HEK293 (cell line): ENCODE measurements around the gene GABRB2.

ENCODE experiments used
- KLF1 ChIP-seq: fragments of 450-650 bp; formaldehyde crosslinking; IDR thresholded peaks from 2 replicates; pipeline ENCODE4 v1.5.1; 2016; ENCODE audit warnings: missing biosample characterization, missing genetic modification characterization
- KLF16 ChIP-seq: fragments of 450-650 bp; formaldehyde crosslinking; IDR thresholded peaks from 2 replicates; pipeline ENCODE4 v1.5.1; 2017; ENCODE audit warnings: missing biosample characterization, missing genetic modification characterization
- ZBTB7A ChIP-seq: fragments of 450-650 bp; formaldehyde crosslinking; IDR thresholded peaks from 2 replicates; pipeline ENCODE4 v1.5.1; 2016; ENCODE audit warnings: low read depth, missing biosample characterization, missing genetic modification characterization
- ZFHX2 ChIP-seq: fragments of 450-650 bp; formaldehyde crosslinking; conservative IDR thresholded peaks from 2 replicates; pipeline ENCODE4 v1.5.1; 2016; ENCODE audit warnings: missing biosample characterization, missing genetic modification characterization
- ZNF112 ChIP-seq: fragments of 450-650 bp; formaldehyde crosslinking; IDR thresholded peaks from 2 replicates; pipeline ENCODE4 v1.5.0; 2017; ENCODE audit warnings: missing biosample characterization, missing genetic modification characterization
- ZNF157 ChIP-seq: fragments of 450-650 bp; formaldehyde crosslinking; IDR thresholded peaks from 2 replicates; pipeline ENCODE4 v1.5.1; 2016; ENCODE audit warnings: missing biosample characterization, missing genetic modification characterization
- ZNF394 ChIP-seq: fragments of 450-650 bp; formaldehyde crosslinking; IDR thresholded peaks from 2 replicates; pipeline ENCODE4 v1.5.1; 2016; ENCODE audit warnings: missing biosample characterization, missing genetic modification characterization, mild to moderate bottlenecking, moderate library complexity, borderline replicate concordance
- ZNF510 ChIP-seq: fragments of 450-650 bp; formaldehyde crosslinking; IDR thresholded peaks from 2 replicates; pipeline ENCODE4 v1.5.1; 2018; ENCODE audit warnings: mild to moderate bottlenecking, missing genetic modification characterization, missing biosample characterization; ENCODE audit not compliant: insufficient replicate concordance
- TF ChIP-seq, protein P1 (sequence below): fragments of 450-650 bp; formaldehyde crosslinking; IDR thresholded peaks from 2 replicates; pipeline ENCODE4 v1.5.1; 2016; ENCODE audit warnings: missing biosample characterization, missing genetic modification characterization

DNA sequence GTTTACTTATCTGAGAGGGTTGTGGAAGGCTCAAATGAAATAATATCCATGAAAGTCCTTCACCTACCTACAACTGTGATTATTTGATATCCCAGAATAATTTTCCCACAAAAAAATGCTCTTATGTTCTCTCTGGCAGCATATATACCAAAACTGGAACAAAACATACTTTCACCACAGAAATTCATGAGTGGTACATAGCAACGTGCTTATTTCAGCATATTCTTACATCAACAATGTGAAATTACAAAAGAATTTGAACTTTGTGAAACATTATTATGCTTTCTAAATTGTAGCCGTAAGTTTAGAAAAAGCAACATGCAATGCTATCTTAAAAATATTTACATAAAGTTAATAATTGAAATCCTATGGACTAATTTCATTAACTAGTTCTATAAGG lies 137.1 kb downstream of the GABRB2 start:
- TF ChIP-seq ZNF112 (tag by site-specific recombination): no peak
- TF ChIP-seq, protein P1, sequence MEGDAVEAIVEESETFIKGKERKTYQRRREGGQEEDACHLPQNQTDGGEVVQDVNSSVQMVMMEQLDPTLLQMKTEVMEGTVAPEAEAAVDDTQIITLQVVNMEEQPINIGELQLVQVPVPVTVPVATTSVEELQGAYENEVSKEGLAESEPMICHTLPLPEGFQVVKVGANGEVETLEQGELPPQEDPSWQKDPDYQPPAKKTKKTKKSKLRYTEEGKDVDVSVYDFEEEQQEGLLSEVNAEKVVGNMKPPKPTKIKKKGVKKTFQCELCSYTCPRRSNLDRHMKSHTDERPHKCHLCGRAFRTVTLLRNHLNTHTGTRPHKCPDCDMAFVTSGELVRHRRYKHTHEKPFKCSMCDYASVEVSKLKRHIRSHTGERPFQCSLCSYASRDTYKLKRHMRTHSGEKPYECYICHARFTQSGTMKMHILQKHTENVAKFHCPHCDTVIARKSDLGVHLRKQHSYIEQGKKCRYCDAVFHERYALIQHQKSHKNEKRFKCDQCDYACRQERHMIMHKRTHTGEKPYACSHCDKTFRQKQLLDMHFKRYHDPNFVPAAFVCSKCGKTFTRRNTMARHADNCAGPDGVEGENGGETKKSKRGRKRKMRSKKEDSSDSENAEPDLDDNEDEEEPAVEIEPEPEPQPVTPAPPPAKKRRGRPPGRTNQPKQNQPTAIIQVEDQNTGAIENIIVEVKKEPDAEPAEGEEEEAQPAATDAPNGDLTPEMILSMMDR: no peak
- TF ChIP-seq KLF16 (tag by site-specific recombination): no peak
- no peak for TF ChIP-seq KLF1 (tag by site-specific recombination)
- no peak for TF ChIP-seq ZBTB7A (tag by site-specific recombination)
- no peak for TF ChIP-seq ZFHX2 (tag by site-specific recombination)
- TF ChIP-seq ZNF394 (tag by site-specific recombination): no peak
- no peak for TF ChIP-seq ZNF510 (tag by site-specific recombination)
- TF ChIP-seq ZNF157 (tag by site-specific recombination): no peak
